ENCODE data around the gene PSMD12. TPM values are rescaled to one million over a fixed set of nuclear protein-coding genes. Genes with fewer than 3 reads are reported as not detected.

Gene PSMD12
- total and polyA plus RNA-seq, 7 donors = 11.4 to 38.9 (median 30.0) TPM

DNA sequence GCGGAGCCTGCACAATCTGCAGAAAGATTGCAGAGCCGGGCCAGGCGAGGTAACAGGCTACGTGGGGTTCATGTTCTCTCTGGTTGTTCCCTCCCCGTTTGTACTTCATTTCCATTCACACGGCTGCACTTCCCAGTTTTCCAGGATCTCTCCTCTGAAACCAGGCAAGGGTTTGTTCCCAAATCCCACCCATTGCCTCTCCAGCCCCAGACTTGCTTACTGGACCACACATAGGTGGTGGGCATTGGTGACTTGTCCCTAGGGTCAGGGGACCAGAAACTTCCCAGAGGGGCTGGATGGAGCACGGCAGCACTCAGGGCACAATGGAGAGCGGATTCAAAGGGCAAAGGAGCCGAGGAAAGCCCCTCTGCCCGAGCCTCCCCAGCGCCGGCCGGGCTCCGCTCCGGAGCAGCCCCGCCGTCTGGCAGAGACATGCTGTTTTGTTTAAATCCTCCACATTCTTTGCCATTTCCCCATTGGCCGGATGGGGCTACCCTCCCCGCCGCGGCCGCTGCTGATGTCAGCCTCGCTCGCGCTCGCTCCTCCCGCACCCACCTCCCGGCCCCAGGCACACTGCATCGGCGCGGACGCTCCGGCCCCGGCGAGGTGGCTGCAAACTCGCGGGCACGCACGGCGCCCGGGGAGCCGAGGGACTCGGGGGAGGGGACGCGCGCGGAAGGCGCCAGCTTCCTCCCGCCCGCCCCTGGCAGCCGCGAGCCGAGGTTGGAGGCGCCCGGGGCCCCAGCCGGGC lies 10.5 kb upstream of the PSMD12 start, which contains the start of gene PITPNC1:
Gene PITPNC1 (plus strand): TSS at position 545 of the 751 bp plus-strand sequence.
- peak within 1 kb of the TSS; percentile 58 to 85 (median 78) for H3K4me3 ChIP-seq
- peak within 1 kb of the TSS; percentile 91 to 96 (median 93) for H3K27ac ChIP-seq
- intact Hi-C loops (cut with DNase I) = loop anchor here (5.0 kb wide), 2 partner anchors 115 to 255 kb away; no protein-coding TSS in a partner anchor
- H3K9me3 ChIP-seq = no peaks in the 10 kb centered on the region
- 0% methylated on average over 56 of the region's 56 CpGs for WGBS, 2 donors
- peak; percentile 91 for DNase-seq
- no peaks in the 10 kb centered on the region for H3K36me3 ChIP-seq
- H3K27me3 ChIP-seq = no peaks in the 10 kb centered on the region
- H3K4me1 ChIP-seq = peaks cover 0 to 26% (median 19%) of the 10 kb centered on the region in 4 donors
- TF ChIP-seq, protein P1, sequence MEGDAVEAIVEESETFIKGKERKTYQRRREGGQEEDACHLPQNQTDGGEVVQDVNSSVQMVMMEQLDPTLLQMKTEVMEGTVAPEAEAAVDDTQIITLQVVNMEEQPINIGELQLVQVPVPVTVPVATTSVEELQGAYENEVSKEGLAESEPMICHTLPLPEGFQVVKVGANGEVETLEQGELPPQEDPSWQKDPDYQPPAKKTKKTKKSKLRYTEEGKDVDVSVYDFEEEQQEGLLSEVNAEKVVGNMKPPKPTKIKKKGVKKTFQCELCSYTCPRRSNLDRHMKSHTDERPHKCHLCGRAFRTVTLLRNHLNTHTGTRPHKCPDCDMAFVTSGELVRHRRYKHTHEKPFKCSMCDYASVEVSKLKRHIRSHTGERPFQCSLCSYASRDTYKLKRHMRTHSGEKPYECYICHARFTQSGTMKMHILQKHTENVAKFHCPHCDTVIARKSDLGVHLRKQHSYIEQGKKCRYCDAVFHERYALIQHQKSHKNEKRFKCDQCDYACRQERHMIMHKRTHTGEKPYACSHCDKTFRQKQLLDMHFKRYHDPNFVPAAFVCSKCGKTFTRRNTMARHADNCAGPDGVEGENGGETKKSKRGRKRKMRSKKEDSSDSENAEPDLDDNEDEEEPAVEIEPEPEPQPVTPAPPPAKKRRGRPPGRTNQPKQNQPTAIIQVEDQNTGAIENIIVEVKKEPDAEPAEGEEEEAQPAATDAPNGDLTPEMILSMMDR (IDR thresholded peaks at IDR 0.05) = no peak
- peak; percentile 68 to 83 (median 75) for TF ChIP-seq POLR2AphosphoS5 (IDR thresholded peaks at IDR 0.05)
- no peak for TF ChIP-seq EP300 (IDR thresholded peaks at IDR 0.05)
- peak; percentile 28 to 44 for TF ChIP-seq POLR2A (IDR thresholded peaks at IDR 0.05)

DNA sequence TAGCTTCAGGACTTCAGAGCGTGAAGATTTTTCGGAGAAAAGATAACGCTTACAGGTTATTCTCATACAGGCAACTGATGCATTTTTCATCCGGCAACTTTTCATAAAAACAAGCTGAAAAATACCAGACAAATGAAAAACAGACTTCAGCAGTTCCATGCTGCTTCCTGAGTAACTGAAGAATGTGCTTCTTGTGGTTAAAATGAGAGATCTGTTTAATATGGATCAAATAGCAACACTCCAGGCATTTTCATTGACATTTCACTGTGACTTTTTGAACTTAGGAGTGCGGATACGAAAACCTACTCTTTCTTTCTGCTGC lies 10.0 kb upstream of the PSMD12 start:
- 37 to 49% methylated on average over 6 of the region's 6 CpGs for WGBS, 2 donors
- no peaks in the 10 kb centered on the region for H3K36me3 ChIP-seq
- H3K4me1 ChIP-seq = peaks cover 0 to 26% (median 19%) of the 10 kb centered on the region in 4 donors
- no peaks in the 10 kb centered on the region for H3K9me3 ChIP-seq
- intact Hi-C loops (cut with DNase I) = loop anchor here (5.0 kb wide), 2 partner anchors 116 to 256 kb away; no protein-coding TSS in a partner anchor
- H3K27me3 ChIP-seq = no peaks in the 10 kb centered on the region
- no peak for DNase-seq
- peak overlapping the region; percentile 58 to 85 (median 78) for H3K4me3 ChIP-seq
- H3K27ac ChIP-seq = peak overlapping the region; percentile 91 to 96 (median 93)
- TF ChIP-seq POLR2A (IDR thresholded peaks at IDR 0.05) (no peak), POLR2AphosphoS5 (IDR thresholded peaks at IDR 0.05) (no peak), EP300 (IDR thresholded peaks at IDR 0.05) (no peak)
- TF ChIP-seq, protein P1 (IDR thresholded peaks at IDR 0.05) = no peak

- peak overlapping the region in 1 of 4 donors; percentile 96 for H3K27ac ChIP-seq
- 83 to 90% methylated on average over 6 of the region's 6 CpGs for WGBS, 2 donors
- TF ChIP-seq POLR2AphosphoS5 (IDR thresholded peaks at IDR 0.05) (no peak), POLR2A (IDR thresholded peaks at IDR 0.05) (no peak), EP300 (IDR thresholded peaks at IDR 0.05) (no peak)
- TF ChIP-seq, protein P1 (IDR thresholded peaks at IDR 0.05) = no peak
- H3K27me3 ChIP-seq = no peaks in the 10 kb centered on the region
- DNase-seq = no peak
- intact Hi-C loops (cut with DNase I) = loop anchor here (5.0 kb wide), 2 partner anchors 117 to 257 kb away; no protein-coding TSS in a partner anchor
- H3K36me3 ChIP-seq = no peaks in the 10 kb centered on the region
- no peaks in the 10 kb centered on the region for H3K9me3 ChIP-seq
- peaks cover 0 to 26% (median 19%) of the 10 kb centered on the region in 4 donors for H3K4me1 ChIP-seq
- no peak overlapping the region for H3K4me3 ChIP-seq
Observed at GRCh38 chr17:67375716-67376115, 9.3 kb upstream of the PSMD12 start.

- Histone ChIP-seq H3K27me3 (no peaks in the 10 kb centered on the region), H3K36me3 (no peaks in the 10 kb centered on the region)
- intact Hi-C loops (cut with DNase I) = loop anchor here (5.0 kb wide), 2 partner anchors 117 to 257 kb away; no protein-coding TSS in a partner anchor
Observed at GRCh38 chr17:67375054-67375427, 8.7 kb upstream of the PSMD12 start.

More at GRCh38 chr17:67375054-67375427, 8.7 kb upstream of the PSMD12 start:
- H3K27ac ChIP-seq = no peak overlapping the region
- no peak overlapping the region for H3K4me3 ChIP-seq
- TF ChIP-seq EP300 (IDR thresholded peaks at IDR 0.05) = no peak
- TF ChIP-seq, protein P1 (IDR thresholded peaks at IDR 0.05) = no peak
- TF ChIP-seq POLR2A (IDR thresholded peaks at IDR 0.05) = no peak
- TF ChIP-seq POLR2AphosphoS5 (IDR thresholded peaks at IDR 0.05) = no peak
- no peaks in the 10 kb centered on the region for H3K9me3 ChIP-seq
- peaks cover 0 to 26% (median 19%) of the 10 kb centered on the region in 4 donors for H3K4me1 ChIP-seq
- no peak for DNase-seq
- WGBS, 2 donors = 71 to 83% methylated on average over 5 of the region's 5 CpGs

All from sigmoid colon (tissue), 7 donors.